NCI-H526 (cell line): ENCODE results near the gene SPINT3.
"Not testable (repeated sequence)": the region's sequence is repeated elsewhere in the genome, so short reads cannot be mapped to it uniquely, and the experiment has no call there.

Experiments
- DNase-seq, 2 experiments: peaks; one replicate each; lab custom pipeline; 2025; lab: John Stamatoyannopoulos, UW

SPINT3 gene

GRCh38 chr20:45502561-45502960, 12.9 kb downstream of the SPINT3 start:
- no peak for DNase-seq

GRCh38 chr20:45501600-45501999, 13.8 kb downstream of the SPINT3 start:
- no peak for DNase-seq

GRCh38 chr20:45500022-45500421, 15.4 kb downstream of the SPINT3 start:
- peak in 1 of 2 experiments; percentile 36 for DNase-seq

- DNase-seq = no peak
These were observed 17.4 kb downstream of the SPINT3 start for GRCh38 chr20:45497971-45498494.

DNA sequence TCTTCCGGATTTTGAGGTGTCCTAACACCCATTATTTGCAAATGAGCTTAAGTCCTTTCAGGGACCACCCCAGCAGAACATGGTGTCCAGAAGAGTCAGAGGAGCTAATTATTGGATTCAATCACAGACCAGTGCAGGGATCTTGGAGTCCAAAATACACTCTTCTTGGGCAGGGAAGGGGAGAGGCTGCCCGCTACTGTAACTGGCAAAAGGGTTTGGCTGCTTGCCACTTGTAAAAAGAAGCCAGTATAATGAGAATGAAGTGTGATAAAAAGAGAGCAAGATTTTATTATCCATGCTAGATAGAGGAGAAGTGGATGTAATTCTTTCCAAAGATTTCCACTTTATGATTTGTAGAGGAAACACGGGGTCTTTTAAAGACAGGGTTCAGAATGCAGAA, 19.3 kb downstream of the SPINT3 start:
- DNase-seq = no peak

GRCh38 chr20:45495501-45495941, 19.9 kb downstream of the SPINT3 start:
- no peak for DNase-seq

DNA sequence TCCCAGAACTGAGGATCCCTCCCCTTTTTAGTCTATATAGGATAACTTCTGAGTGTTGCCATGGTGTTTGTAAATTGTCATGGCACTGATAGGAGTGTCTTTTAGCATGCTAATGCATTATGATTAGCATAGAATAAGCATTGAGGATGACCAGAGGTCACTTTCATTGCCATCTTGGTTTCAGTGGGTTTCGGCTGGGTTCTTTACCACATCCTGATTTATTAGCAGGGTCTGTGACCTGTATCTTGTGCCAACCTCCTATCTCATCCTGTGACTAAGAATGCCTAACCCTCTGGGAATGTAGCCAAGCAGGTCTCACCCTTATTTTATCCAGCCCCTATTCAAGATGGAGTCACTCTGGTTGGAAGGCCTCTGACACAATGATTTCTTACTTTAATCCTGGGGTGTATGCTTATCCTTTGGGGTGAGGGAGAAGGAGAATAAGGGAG, 26.3 kb downstream of the SPINT3 start:
- no peak for DNase-seq

- peak in 1 of 2 experiments; percentile 63 for DNase-seq
These were observed 28.2 kb downstream of the SPINT3 start for GRCh38 chr20:45487231-45487635.

DNA sequence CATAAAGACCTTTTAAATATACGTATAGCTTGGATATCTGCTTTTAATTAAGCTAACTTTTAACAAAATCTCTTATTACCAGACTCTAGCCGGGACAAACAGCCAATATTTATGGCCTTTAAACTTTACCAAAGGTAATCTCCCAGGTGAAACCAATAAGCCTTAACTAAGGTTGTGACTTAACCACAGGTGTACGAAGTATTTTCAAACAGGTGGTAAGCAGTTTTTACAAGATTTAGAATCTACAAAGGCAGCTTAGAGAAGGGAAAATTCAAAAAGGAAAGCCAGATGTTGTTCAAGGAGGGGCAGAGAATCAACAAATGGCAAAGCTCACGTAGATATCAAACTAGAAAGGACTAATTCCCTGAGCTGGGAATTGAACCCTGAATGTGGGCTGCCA, 30.0 kb downstream of the SPINT3 start:
- no peak for DNase-seq

DNA sequence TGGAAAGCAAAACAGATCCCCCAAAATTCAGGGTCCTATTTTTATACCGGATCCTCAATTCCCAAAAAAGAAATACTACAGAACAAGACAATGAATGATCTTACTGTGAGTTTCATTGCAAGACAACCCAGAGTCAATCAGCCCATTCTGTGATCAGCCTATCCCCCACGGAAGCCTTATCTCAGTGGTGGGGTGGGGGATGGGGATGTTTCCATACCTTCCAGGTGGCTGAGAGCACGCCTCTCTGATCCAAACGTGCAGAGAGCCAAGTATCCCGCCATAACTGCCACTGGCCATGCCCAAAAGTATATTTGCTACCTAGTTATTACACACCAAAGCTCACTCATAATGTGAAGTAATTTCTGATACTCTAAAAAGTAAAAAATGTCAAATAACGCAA, 30.7 kb downstream of the SPINT3 start:
- DNase-seq = peak in 1 of 2 experiments; percentile 5

DNA sequence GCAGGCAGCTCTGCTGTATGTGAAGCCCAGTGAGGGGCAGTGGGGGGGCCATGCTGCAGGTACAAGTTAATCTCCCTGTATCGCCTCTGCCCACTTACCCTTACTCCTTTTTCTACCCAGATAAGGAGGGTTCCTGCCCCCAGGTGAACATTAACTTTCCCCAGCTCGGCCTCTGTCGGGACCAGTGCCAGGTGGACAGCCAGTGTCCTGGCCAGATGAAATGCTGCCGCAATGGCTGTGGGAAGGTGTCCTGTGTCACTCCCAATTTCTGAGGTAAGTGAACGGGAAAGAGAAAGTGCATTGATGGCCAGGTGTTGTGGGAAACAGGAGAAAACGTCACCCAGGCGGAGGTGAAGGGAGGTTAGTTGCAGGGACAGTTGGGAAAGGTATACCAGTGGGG, 35.6 kb downstream of the SPINT3 start:
- no peak for DNase-seq

GRCh38 chr20:45477530-45478148, 37.8 kb downstream of the SPINT3 start:
- not testable (repeated sequence) for DNase-seq

DNA sequence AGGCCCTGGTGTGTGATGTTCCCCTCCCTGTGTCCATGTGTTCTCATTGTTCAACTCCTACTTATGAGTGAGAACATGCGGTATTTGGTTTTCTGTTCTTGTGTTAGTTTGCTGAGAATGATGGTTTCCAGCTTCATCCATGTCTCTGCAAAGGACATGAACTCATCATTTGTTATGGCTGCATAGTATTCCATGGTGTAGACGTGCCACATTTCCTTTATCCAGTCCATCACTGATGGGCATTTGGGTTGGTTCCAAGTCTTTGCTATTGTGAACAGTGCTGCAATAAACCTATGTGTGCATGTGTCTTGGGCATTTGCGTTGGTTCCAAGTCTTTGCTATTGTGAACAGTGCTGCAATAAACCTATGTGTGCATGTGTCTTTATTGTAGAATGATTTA, 43.1 kb downstream of the SPINT3 start:
- not testable (repeated sequence) for DNase-seq

- DNase-seq = peak in 1 of 2 experiments; percentile 58
These were observed 44.5 kb downstream of the SPINT3 start for GRCh38 chr20:45470937-45471336.

DNA sequence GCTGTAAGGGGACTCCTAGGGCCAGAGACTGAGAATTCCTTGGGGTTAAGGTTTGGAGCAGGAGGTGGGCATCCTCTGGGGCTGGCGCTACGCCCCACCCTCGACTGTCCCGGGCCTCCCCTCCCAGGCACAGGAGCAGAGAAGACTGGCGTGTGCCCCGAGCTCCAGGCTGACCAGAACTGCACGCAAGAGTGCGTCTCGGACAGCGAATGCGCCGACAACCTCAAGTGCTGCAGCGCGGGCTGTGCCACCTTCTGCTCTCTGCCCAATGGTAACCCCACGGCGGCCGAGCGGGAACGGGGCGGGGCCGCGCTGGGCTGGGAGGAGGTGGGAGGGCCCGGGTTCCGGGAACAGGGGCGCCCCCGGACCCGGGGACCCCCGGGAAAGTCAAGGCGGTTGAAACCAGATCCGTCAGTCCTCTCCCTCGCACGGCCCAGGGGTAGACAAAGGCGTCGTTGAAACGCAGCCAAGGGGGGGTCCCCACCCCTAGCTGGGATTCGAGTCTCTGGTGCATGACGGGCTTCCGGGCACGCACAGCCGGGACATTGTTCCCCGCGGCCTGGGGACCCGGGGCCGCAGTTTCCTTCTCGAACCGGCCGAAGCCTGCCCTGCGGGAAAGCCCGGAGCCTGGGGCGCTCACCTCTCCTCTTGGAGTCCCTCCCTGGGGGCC, 45.0 kb downstream of the SPINT3 start:
- peak; percentile 62 to 93 for DNase-seq

DNA sequence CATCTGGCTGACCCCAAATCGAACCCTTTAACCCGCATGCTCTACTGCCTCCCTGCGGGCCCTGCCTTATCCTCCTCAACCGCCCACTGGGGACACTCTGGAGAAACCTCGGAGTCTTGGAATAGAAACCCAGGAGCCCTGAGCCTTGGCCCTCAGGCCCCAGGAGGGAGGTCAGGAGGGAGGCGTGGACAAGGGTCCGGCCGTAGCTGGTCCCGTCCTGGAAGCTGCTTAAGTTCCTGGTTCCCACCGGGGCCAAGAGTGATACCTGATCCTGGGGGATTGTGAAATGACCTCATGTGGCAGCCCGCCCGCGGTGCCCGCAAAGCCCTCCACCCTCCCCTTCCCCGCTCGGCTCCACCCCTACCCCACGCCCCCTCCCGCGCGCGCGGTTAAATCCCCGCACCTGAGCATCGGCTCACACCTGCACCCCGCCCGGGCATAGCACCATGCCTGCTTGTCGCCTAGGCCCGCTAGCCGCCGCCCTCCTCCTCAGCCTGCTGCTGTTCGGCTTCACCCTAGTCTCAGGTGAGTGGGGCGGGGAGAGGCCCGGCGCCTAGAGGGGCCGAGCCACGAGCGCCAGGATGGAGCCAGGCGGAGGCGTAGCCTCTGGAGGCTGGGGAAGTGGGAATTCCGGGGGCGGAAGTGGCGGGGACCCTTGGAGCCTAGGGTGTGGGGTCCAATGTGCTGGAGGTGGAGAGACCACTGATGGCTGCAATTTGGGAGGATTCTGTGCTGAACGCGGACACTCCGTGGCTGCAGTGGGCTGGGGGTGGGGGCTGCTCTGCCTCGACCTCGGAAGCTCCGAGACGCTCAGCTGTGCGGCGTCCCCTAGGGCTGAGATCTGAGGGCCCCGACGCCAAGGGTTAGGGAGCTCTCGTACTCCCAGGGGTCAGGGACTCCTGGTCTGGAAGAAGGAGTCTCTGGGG, 45.8 kb downstream of the SPINT3 start, which contains the start of gene WFDC2:
Gene WFDC2 (plus strand): TSS at position 418 of the 926 bp plus-strand sequence. CDS start 29 bp downstream, at position 447.
- peak; percentile 57 to 84 for DNase-seq

GRCh38 chr20:45467861-45468260, 47.6 kb downstream of the SPINT3 start:
- DNase-seq = peak in 1 of 2 experiments; percentile 36

DNA sequence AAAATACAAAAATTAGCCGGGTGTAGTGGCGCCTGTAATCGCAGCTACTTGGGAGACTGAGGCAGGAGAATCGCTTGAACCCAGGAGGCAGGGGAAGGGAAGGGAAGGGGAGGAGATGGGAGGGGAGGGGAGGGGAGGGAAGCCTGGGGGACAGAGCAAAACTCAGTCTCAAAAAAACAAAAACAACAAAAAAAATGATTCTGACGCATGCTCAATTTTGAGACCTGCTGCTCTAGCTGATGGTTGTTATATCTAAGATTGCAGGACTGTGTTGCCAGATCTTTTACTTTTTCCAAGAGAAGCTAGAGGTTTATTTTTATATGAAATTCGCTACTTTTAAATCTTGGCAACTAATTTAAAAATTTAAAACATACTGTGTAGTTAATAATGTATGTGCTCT, 48.2 kb downstream of the SPINT3 start:
- DNase-seq = no peak

DNA sequence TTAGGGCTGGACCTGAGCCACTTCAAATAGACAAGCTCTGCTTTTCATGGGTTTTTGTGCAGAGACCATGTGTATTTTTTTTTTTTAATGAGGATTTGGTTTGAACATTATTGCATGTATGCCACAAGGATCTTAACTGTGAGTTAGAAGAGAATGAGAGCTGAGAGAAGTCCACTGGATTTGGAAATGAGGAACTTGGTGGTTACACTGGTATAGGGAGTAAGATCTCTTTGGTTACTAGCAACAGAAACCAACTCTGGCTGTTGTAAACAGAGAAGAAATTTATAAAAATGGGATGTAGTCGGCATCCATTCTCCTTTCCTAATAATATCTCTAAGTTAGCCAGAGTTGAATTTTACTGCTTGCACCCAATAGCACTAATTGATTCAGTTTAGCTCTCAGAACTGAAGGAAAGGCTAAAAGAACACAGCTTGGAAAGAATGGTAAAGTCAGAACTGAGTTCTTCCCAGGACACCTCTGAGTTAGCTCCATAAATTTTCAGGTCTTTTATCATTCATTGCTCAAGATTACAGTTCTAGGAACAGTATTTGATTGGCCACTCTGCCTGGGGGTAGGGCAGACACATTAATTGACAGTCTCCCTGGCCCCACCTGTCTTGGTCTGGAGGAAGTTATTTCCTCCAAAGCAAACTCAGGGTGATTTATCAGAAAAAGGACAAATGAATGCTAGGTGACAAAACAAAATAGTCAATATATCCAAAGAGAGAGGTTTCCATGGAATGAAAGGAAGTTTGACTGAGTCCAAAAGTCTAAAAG, 49.7 kb downstream of the SPINT3 start:
- no peak for DNase-seq

- no peak for DNase-seq
These were observed 51.7 kb downstream of the SPINT3 start for GRCh38 chr20:45463709-45464108.
